C4-2B (cell line): ENCODE results near the gene MTM1.

ENCODE experiments used
- H3K27ac ChIP-seq: fragments of 450-650 bp; 2 replicates; pipeline ENCODE4 v1.5.1; 2017
- CTCF ChIP-seq: fragments of 450-650 bp; conservative IDR thresholded peaks from 2 replicates; pipeline ENCODE4 v1.5.1; 2017; ENCODE audit warnings: mild to moderate bottlenecking
- ZFX ChIP-seq: fragments of 450-650 bp; IDR thresholded peaks from 2 replicates; pipeline ENCODE4 v1.6.1; 2017

Gene MTM1

GRCh38 chrX:150568320-150569154 is at the start of gene MTM1:
MTM1 (plus strand) TSS chrX:150568621; CDS start chrX:150592615, 23,994 bp downstream.
- H3K27ac ChIP-seq: peak within 1 kb of the TSS; percentile 75
- no peak for TF ChIP-seq CTCF
- peak; percentile 56 for TF ChIP-seq ZFX

GRCh38 chrX:150522494-150522893 is 45.9 kb upstream of the MTM1 start:
- TF ChIP-seq ZFX (no peak), CTCF (no peak)
- no peak overlapping the region for H3K27ac ChIP-seq

- no peak overlapping the region for H3K27ac ChIP-seq
- TF ChIP-seq ZFX: no peak
- TF ChIP-seq CTCF: no peak
Observed at GRCh38 chrX:150525061-150525919, 43.1 kb upstream of the MTM1 start.

- H3K27ac ChIP-seq: no peak overlapping the region
- TF ChIP-seq ZFX: no peak
- no peak for TF ChIP-seq CTCF
Observed at GRCh38 chrX:150526692-150527091, 41.7 kb upstream of the MTM1 start.

GRCh38 chrX:150527108-150527507 is 41.3 kb upstream of the MTM1 start:
- H3K27ac ChIP-seq: no peak overlapping the region
- no peak for TF ChIP-seq CTCF
- TF ChIP-seq ZFX: no peak

GRCh38 chrX:150529587-150529986 is 38.8 kb upstream of the MTM1 start:
- TF ChIP-seq CTCF (no peak), ZFX (no peak)
- H3K27ac ChIP-seq: no peak overlapping the region

- TF ChIP-seq CTCF (no peak), ZFX (no peak)
Observed at GRCh38 chrX:150530821-150531220, 37.6 kb upstream of the MTM1 start.

More at GRCh38 chrX:150530821-150531220, 37.6 kb upstream of the MTM1 start:
- H3K27ac ChIP-seq: no peak overlapping the region
